ENCODE measurements around the gene CPNE4.
"Not testable (repeated sequence)": the region's sequence is repeated elsewhere in the genome, so short reads cannot be mapped to it uniquely, and the experiment has no call there.

Gene CPNE4

GRCh38 chr3:132034486-132035464 is at the start of gene CPNE4:
Gene CPNE4 (minus strand): TSS chr3:132035014.
- DNase-seq, result peak; percentile 30 to 35

- no peak for DNase-seq
These were observed 48.9 kb upstream of the CPNE4 start for GRCh38 chr3:132083583-132084279.

- DNase-seq, result no peak
These were observed 48.3 kb upstream of the CPNE4 start for GRCh38 chr3:132083159-132083558.

- DNase-seq, result no peak
These were observed 44.3 kb upstream of the CPNE4 start for GRCh38 chr3:132079147-132079546.

GRCh38 chr3:132073771-132074170 is 39.0 kb upstream of the CPNE4 start:
- DNase-seq, result no peak

GRCh38 chr3:132071043-132071442 is 36.2 kb upstream of the CPNE4 start:
- DNase-seq, result no peak

- DNase-seq, result no peak
These were observed 29.3 kb upstream of the CPNE4 start for GRCh38 chr3:132064114-132064513.

GRCh38 chr3:132062535-132062934 is 27.7 kb upstream of the CPNE4 start:
- DNase-seq, result no peak

- no peak for DNase-seq
These were observed 21.1 kb upstream of the CPNE4 start for GRCh38 chr3:132055872-132056271.

- DNase-seq, result no peak
These were observed 12.4 kb upstream of the CPNE4 start for GRCh38 chr3:132047209-132047608.

- not testable (repeated sequence) for DNase-seq
These were observed 10.1 kb upstream of the CPNE4 start for GRCh38 chr3:132044874-132045273.

GRCh38 chr3:132042681-132043080 is 7.9 kb upstream of the CPNE4 start:
- DNase-seq, result no peak

- no peak for DNase-seq
These were observed 3.5 kb upstream of the CPNE4 start for GRCh38 chr3:132038198-132038825.

- DNase-seq, result no peak
These were observed 2.8 kb upstream of the CPNE4 start for GRCh38 chr3:132037581-132037980.

GRCh38 chr3:132037056-132037455 is 2.2 kb upstream of the CPNE4 start:
- no peak for DNase-seq

- DNase-seq, result no peak
These were observed 723 bp downstream of the CPNE4 start for GRCh38 chr3:132034097-132034485.

- DNase-seq, result no peak
These were observed 1.3 kb downstream of the CPNE4 start for GRCh38 chr3:132033471-132033870.

GRCh38 chr3:132032959-132033358 is 1.9 kb downstream of the CPNE4 start:
- no peak for DNase-seq

GRCh38 chr3:132029182-132029902 is 5.5 kb downstream of the CPNE4 start:
- peak; percentile 37 to 38 for DNase-seq

- no peak for DNase-seq
These were observed 11.9 kb downstream of the CPNE4 start for GRCh38 chr3:132022914-132023313.

GRCh38 chr3:132020058-132020457 is 14.8 kb downstream of the CPNE4 start:
- no peak for DNase-seq

- DNase-seq, result no peak
These were observed 17.7 kb downstream of the CPNE4 start for GRCh38 chr3:132017137-132017536.

Measured in activated CD4-positive, alpha-beta T cell treated with anti-CD3 and anti-CD28 coated beads, Interleukin-2, amount 50 U/mL, for 4 hours (primary cell).